ENCODE data around the gene OSBP2. TPM values are rescaled to one million over a fixed set of nuclear protein-coding genes. Genes with fewer than 3 reads are reported as not detected.

OSBP2 gene
- total RNA-seq, 1 donor from 2014 or later: 2.4 TPM

GRCh38 chr22:30861131-30861530, 166.5 kb downstream of the OSBP2 start:
- no peak for DNase-seq (ENCODE audit: low spot score)
- Mint-ChIP-seq H3K27me3 (ENCODE audit: low read depth) (no peaks in the 10 kb centered on the region), H3K4me3 (ENCODE audit: unreplicated experiment) (no peak overlapping the region), H3K36me3 (ENCODE audit: low read depth) (no peaks in the 10 kb centered on the region), H3K27ac (ENCODE audit: unreplicated experiment) (no peak overlapping the region), H3K9me3 (ENCODE audit: low read depth) (no peaks in the 10 kb centered on the region), H3K4me1 (ENCODE audit: low read depth) (no peaks in the 10 kb centered on the region)
- TF ChIP-seq CTCF (IDR thresholded peaks at IDR 0.05): no peak

- Mint-ChIP-seq H3K27ac (ENCODE audit: unreplicated experiment) (no peak overlapping the region), H3K36me3 (ENCODE audit: low read depth) (no peaks in the 10 kb centered on the region), H3K4me1 (ENCODE audit: low read depth) (no peaks in the 10 kb centered on the region), H3K4me3 (ENCODE audit: unreplicated experiment) (no peak overlapping the region), H3K27me3 (ENCODE audit: low read depth) (no peaks in the 10 kb centered on the region), H3K9me3 (ENCODE audit: low read depth) (no peaks in the 10 kb centered on the region)
- no peak for TF ChIP-seq CTCF (IDR thresholded peaks at IDR 0.05)
- DNase-seq (ENCODE audit: low spot score): no peak
Measured at GRCh38 chr22:30861688-30862552, 167.2 kb downstream of the OSBP2 start.

GRCh38 chr22:30863081-30863833, 168.6 kb downstream of the OSBP2 start:
- H3K4me3 Mint-ChIP-seq (ENCODE audit: unreplicated experiment): no peak overlapping the region
- no peak overlapping the region for H3K27ac Mint-ChIP-seq (ENCODE audit: unreplicated experiment)
- peaks cover 1% of the 10 kb centered on the region for H3K4me1 Mint-ChIP-seq (ENCODE audit: low read depth)
- H3K36me3 Mint-ChIP-seq (ENCODE audit: low read depth): no peaks in the 10 kb centered on the region
- DNase-seq (ENCODE audit: low spot score): no peak
- H3K9me3 Mint-ChIP-seq (ENCODE audit: low read depth): no peaks in the 10 kb centered on the region
- no peaks in the 10 kb centered on the region for H3K27me3 Mint-ChIP-seq (ENCODE audit: low read depth)
- TF ChIP-seq CTCF (IDR thresholded peaks at IDR 0.05): no peak

GRCh38 chr22:30864441-30865420, 170.1 kb downstream of the OSBP2 start:
- peaks cover 16% of the 10 kb centered on the region for H3K4me1 Mint-ChIP-seq (ENCODE audit: low read depth)
- no peaks in the 10 kb centered on the region for H3K9me3 Mint-ChIP-seq (ENCODE audit: low read depth)
- no peak overlapping the region for H3K27ac Mint-ChIP-seq (ENCODE audit: unreplicated experiment)
- no peak overlapping the region for H3K4me3 Mint-ChIP-seq (ENCODE audit: unreplicated experiment)
- no peak for TF ChIP-seq CTCF (IDR thresholded peaks at IDR 0.05)
- no peaks in the 10 kb centered on the region for H3K27me3 Mint-ChIP-seq (ENCODE audit: low read depth)
- no peaks in the 10 kb centered on the region for H3K36me3 Mint-ChIP-seq (ENCODE audit: low read depth)
- no peak for DNase-seq (ENCODE audit: low spot score)
